ENCODE data around the gene IL3.

DNA sequence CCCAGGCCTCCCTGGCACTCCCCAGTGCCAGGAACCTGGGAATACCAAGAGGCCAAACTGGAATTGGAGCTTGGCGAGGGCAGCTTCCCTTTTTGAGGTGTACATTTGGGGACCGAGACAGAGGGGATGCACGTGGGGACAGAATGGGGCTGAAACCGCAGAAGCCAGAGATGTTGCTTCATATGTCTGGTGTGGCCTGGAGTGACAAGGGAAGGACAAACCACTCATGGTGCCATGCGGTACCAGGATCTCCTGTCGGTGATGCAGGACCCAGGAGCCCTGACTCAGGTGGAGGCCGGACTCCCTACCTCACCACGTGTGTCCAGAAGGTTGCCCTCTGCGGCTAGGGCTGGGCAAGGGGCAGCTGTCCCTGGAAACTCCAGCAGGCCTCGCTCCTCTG lies 9.1 kb downstream of the IL3 start:
- TF ChIP-seq YY1 (IDR thresholded peaks at IDR 0.05; ENCODE audit: low read depth) = no peak
- TF ChIP-seq TAF1 (IDR thresholded peaks at IDR 0.05; ENCODE audit: low read depth) = no peak
- TF ChIP-seq, protein P1, sequence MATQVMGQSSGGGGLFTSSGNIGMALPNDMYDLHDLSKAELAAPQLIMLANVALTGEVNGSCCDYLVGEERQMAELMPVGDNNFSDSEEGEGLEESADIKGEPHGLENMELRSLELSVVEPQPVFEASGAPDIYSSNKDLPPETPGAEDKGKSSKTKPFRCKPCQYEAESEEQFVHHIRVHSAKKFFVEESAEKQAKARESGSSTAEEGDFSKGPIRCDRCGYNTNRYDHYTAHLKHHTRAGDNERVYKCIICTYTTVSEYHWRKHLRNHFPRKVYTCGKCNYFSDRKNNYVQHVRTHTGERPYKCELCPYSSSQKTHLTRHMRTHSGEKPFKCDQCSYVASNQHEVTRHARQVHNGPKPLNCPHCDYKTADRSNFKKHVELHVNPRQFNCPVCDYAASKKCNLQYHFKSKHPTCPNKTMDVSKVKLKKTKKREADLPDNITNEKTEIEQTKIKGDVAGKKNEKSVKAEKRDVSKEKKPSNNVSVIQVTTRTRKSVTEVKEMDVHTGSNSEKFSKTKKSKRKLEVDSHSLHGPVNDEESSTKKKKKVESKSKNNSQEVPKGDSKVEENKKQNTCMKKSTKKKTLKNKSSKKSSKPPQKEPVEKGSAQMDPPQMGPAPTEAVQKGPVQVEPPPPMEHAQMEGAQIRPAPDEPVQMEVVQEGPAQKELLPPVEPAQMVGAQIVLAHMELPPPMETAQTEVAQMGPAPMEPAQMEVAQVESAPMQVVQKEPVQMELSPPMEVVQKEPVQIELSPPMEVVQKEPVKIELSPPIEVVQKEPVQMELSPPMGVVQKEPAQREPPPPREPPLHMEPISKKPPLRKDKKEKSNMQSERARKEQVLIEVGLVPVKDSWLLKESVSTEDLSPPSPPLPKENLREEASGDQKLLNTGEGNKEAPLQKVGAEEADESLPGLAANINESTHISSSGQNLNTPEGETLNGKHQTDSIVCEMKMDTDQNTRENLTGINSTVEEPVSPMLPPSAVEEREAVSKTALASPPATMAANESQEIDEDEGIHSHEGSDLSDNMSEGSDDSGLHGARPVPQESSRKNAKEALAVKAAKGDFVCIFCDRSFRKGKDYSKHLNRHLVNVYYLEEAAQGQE (IDR thresholded peaks at IDR 0.05; ENCODE audit: low read depth) = no peak
- TF ChIP-seq CREB1 (IDR thresholded peaks at IDR 0.05; ENCODE audit: low read depth) = no peak
- TF ChIP-seq TEAD4 (IDR thresholded peaks at IDR 0.05) = no peak
- no peak for TF ChIP-seq EP300 (IDR thresholded peaks at IDR 0.05; ENCODE audit: borderline replicate concordance)
- TF ChIP-seq CEBPB (IDR thresholded peaks at IDR 0.05) = no peak
- TF ChIP-seq EGR1 (IDR thresholded peaks at IDR 0.05) = no peak
- no peak for TF ChIP-seq ZBTB7A (IDR thresholded peaks at IDR 0.05; ENCODE audit: low read depth)
- TF ChIP-seq, protein P2, sequence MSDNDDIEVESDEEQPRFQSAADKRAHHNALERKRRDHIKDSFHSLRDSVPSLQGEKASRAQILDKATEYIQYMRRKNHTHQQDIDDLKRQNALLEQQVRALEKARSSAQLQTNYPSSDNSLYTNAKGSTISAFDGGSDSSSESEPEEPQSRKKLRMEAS (IDR thresholded peaks at IDR 0.05) = no peak
- no peak for TF ChIP-seq RAD21 (IDR thresholded peaks at IDR 0.05; ENCODE audit: low read depth)
- TF ChIP-seq NFIC (IDR thresholded peaks at IDR 0.05) = no peak

Measured in Ishikawa (cell line).